B cell (primary cell): ENCODE results near the gene USO1. TPM values are rescaled to one million over a fixed set of nuclear protein-coding genes. Genes with fewer than 3 reads are reported as not detected.

Source experiments
- ATAC-seq: fragments of 200-7000 bp; cut with Tn5 transposase; one replicate; pipeline ENCODE4 v1.10.0; 2021; ENCODE audit warnings: low read depth, mild to moderate bottlenecking, moderate number of reproducible peaks, moderate library complexity
- CTCF ChIA-PET: fragments of 350-600 bp; sonication (Branson Sonifier 250); formaldehyde crosslinking; loops from one replicate; lab custom pipeline; 2021; ENCODE audit warnings: antibody characterized with exemption, inconsistent platforms; lab: Charles Lee
- POLR2A ChIA-PET: fragments of 350-600 bp; sonication (Branson Sonifier 250); formaldehyde crosslinking; loops from one replicate; lab custom pipeline; 2021; ENCODE audit warnings: antibody characterized with exemption; lab: Charles Lee
- DNase-seq: peaks from one replicate; pipeline ENCODE4 v3.0.0; 2013
- H2AFZ ChIP-seq: 2 replicates; pipeline ENCODE4 v1.6.1; 2012; ENCODE audit warnings: mild to moderate bottlenecking, low read depth, low read length; ENCODE audit not compliant: insufficient read depth, poor library complexity, severe bottlenecking
- H3K27ac ChIP-seq, 2 donors: 1 replicate in 1 of 2; 2 replicates in 1 of 2; pipeline ENCODE4 v1.5.1; 2012 to 2013; ENCODE audit warnings: low read length in 2 of 2, mild to moderate bottlenecking in 2 of 2, moderate library complexity in 1 of 2
- H3K27me3 ChIP-seq, 4 experiments: fragments of 200-600 bp in 1 of 4; sonication (generic) in 1 of 4; replicated peaks in 1 of 4; 1 replicate in 2 of 4; 2 replicates in 2 of 4; pipeline versions ENCODE4 v1.6.1 to v1.7.0; 2013 to 2016; ENCODE audit warnings: low read length in 3 of 4, mild to moderate bottlenecking in 2 of 4, mixed read lengths in 1 of 4, moderate library complexity in 1 of 4; ENCODE audit not compliant: insufficient read depth in 4 of 4, control insufficient read depth in 3 of 4; ENCODE audit errors: control extremely low read depth in 1 of 4
- H3K36me3 ChIP-seq, 2 experiments: replicated peaks in 1 of 2; 1 replicate in 1 of 2; 2 replicates in 1 of 2; pipeline versions ENCODE4 v1.6.1 to v1.7.1; 2013; ENCODE audit warnings: low read length in 1 of 2; ENCODE audit not compliant: insufficient read depth in 2 of 2, control insufficient read depth in 1 of 2; ENCODE audit errors: control extremely low read depth in 1 of 2, extremely low read depth in 1 of 2
- H3K4me1 ChIP-seq, 2 donors: fragments of 200-600 bp in 1 of 2; sonication (generic) in 1 of 2; 1 replicate in 1 of 2; 2 replicates in 1 of 2; pipeline versions ENCODE4 v1.5.1 to v1.6.1; 2013 to 2017; ENCODE audit warnings: low read length in 2 of 2; ENCODE audit not compliant: control insufficient read depth in 2 of 2, insufficient read depth in 2 of 2
- H3K4me2 ChIP-seq: replicated peaks from 2 replicates; pipeline ENCODE3; 2012; ENCODE audit warnings: mild to moderate bottlenecking, low read depth, low read length; ENCODE audit not compliant: poor library complexity, severe bottlenecking
- H3K4me3 ChIP-seq, 5 experiments: fragments of 200-600 bp in 1 of 5; sonication (generic) in 1 of 5; 1 replicate in 3 of 5; 2 replicates in 2 of 5; pipeline versions ENCODE4 v1.5.1 to v1.7.0; 2011 to 2016; ENCODE audit warnings: low read length in 4 of 5, mild to moderate bottlenecking in 4 of 5, low read depth in 2 of 5, control low read depth in 1 of 5, moderate library complexity in 1 of 5; ENCODE audit not compliant: insufficient read depth in 1 of 5; ENCODE audit errors: control extremely low read depth in 1 of 5, extremely low read depth in 1 of 5
- H3K79me2 ChIP-seq: fragments of 200-600 bp; sonication (generic); one replicate; pipeline ENCODE4 v1.6.0; 2016; ENCODE audit warnings: low read length; ENCODE audit not compliant: control insufficient read depth, insufficient read depth
- H3K9ac ChIP-seq: fragments of 200-600 bp; sonication (generic); 2 replicates; pipeline ENCODE4 v1.6.1; 2017; ENCODE audit warnings: mild to moderate bottlenecking, low read length, moderate library complexity
- H3K9me3 ChIP-seq, 3 donors: one replicate each; pipeline versions ENCODE4 v1.6.1 to v1.7.1; 2013; ENCODE audit warnings: low read length in 2 of 3; ENCODE audit not compliant: control insufficient read depth in 2 of 3, insufficient read depth in 1 of 3; ENCODE audit errors: control extremely low read depth in 1 of 3
- H4K20me1 ChIP-seq: 2 replicates; pipeline ENCODE4 v1.6.0; 2012; ENCODE audit warnings: mild to moderate bottlenecking, low read length; ENCODE audit not compliant: insufficient read depth, control insufficient read depth, poor library complexity, severe bottlenecking
- H3K27ac Mint-ChIP-seq: one replicate; pipeline ENCODE4 v1.8.0; 2021; ENCODE audit warnings: mixed read lengths
- H3K27me3 Mint-ChIP-seq: one replicate; pipeline ENCODE4 v1.8.0; 2021; ENCODE audit warnings: mixed read lengths
- H3K4me1 Mint-ChIP-seq: one replicate; pipeline ENCODE4 v1.8.0; 2021; ENCODE audit warnings: mixed read lengths
- H3K4me3 Mint-ChIP-seq: one replicate; pipeline ENCODE4 v1.8.0; 2021; ENCODE audit warnings: mixed read lengths
- H3K9me3 Mint-ChIP-seq: one replicate; pipeline ENCODE4 v1.8.0; 2022; ENCODE audit warnings: mixed read lengths; ENCODE audit not compliant: insufficient read depth
- EZH2 ChIP-seq: IDR thresholded peaks from 2 replicates; pipeline ENCODE4 v1.6.1; 2012; ENCODE audit warnings: borderline replicate concordance, low read depth, mild to moderate bottlenecking, moderate library complexity, low read length; ENCODE audit not compliant: insufficient read depth, poor library complexity, severe bottlenecking
- WGBS: methylation state at CpG from one replicate; pipeline ENCODE4 v1.1.5; 2013; ENCODE audit warnings: missing lambda C conversion rate; ENCODE audit not compliant: insufficient coverage; 5-methylcytosine and 5-hydroxymethylcytosine counted together
- intact Hi-C: fragments of 100-400 bp; cut with micrococcal nuclease; formaldehyde crosslinking; loops from one replicate; pipeline ENCODE4 v1.10.0; 2022
- polyA plus RNA-seq: library from polyadenylated mRNA; depleted of rRNA; stranded (reverse); fragments of >200 nt; gene quantifications from 2 replicates; pipeline ENCODE4 v1.2.3, GENCODE V29; 2012
- total RNA-seq, 2 donors: library from RNA; stranded (reverse); fragments of 120-200 nt in 1 of 2; gene quantifications; 1 replicate in 1 of 2; 2 replicates in 1 of 2; pipeline versions ENCODE4 v1.2.3 to v1.2.4, GENCODE V29; 2013 to 2022
- TF ChIP-seq, protein P1 (sequence below): fragments of 200-600 bp; IDR thresholded peaks from one replicate; pipeline ENCODE4 v1.8.0; 2022; ENCODE audit warnings: antibody characterized with exemption, mild to moderate bottlenecking

Gene USO1
- total and polyA plus RNA-seq, 2 donors (not counting 1 experiment from before 2014, with no cell fraction given), result 12.3 to 45.0 TPM

- Histone ChIP-seq H3K27ac (no peak overlapping the region), H2AFZ (no peak overlapping the region), H4K20me1 (peaks cover 14% of the 10 kb centered on the region), H3K4me3 (no peak overlapping the region), H3K4me2 (no peak overlapping the region), H3K9ac (no peak overlapping the region), H3K4me1 (no peaks in the 10 kb centered on the region), H3K27me3 (no peaks in the 10 kb centered on the region), H3K79me2 (peaks cover 78% of the 10 kb centered on the region), H3K9me3 (no peaks in the 10 kb centered on the region), H3K36me3 (peaks cover 0 to 3% of the 10 kb centered on the region in 2 experiments)
- Mint-ChIP-seq H3K4me1 (peaks cover 28% of the 10 kb centered on the region), H3K27ac (no peak overlapping the region), H3K9me3 (no peaks in the 10 kb centered on the region), H3K27me3 (no peaks in the 10 kb centered on the region), H3K4me3 (no peak overlapping the region)
- POLR2A ChIA-PET, result no interaction called here
- DNase-seq (no peak), ATAC-seq (no peak)
- CTCF ChIA-PET, result interaction anchor here (0.6 kb wide), 1 partner anchor 46 kb away, joined by 3 read pairs; no protein-coding TSS in a partner anchor
- intact Hi-C loops, result no loop called here
- TF ChIP-seq EZH2, result no peak
- TF ChIP-seq, protein P1, sequence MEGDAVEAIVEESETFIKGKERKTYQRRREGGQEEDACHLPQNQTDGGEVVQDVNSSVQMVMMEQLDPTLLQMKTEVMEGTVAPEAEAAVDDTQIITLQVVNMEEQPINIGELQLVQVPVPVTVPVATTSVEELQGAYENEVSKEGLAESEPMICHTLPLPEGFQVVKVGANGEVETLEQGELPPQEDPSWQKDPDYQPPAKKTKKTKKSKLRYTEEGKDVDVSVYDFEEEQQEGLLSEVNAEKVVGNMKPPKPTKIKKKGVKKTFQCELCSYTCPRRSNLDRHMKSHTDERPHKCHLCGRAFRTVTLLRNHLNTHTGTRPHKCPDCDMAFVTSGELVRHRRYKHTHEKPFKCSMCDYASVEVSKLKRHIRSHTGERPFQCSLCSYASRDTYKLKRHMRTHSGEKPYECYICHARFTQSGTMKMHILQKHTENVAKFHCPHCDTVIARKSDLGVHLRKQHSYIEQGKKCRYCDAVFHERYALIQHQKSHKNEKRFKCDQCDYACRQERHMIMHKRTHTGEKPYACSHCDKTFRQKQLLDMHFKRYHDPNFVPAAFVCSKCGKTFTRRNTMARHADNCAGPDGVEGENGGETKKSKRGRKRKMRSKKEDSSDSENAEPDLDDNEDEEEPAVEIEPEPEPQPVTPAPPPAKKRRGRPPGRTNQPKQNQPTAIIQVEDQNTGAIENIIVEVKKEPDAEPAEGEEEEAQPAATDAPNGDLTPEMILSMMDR, result no peak
- WGBS, result no CpG with 5 or more reads among the region's 2 CpGs
Observed at GRCh38 chr4:75735525-75735924, 11.1 kb downstream of the USO1 start.

DNA sequence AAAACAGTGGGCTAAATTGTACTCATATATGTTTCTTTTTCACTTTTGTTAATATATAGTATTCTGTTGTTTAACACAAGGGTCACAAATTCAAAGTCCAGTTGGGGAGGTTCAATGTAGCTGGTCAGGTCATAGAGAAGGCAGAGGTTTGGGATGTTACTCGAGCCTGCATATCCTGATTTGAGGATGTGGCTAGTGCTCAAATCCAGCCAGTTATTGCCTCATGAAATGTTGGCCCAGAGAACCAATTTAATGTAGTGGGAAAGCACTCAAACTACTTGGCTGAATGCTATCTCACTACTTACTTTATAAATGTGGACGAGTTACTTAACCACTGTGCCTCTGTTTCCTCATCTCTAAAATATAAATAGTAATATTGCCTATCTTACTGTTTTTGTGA is 12.5 kb downstream of the USO1 start:
- peaks cover 26% of the 10 kb centered on the region for H3K4me1 Mint-ChIP-seq
- ChIA-PET POLR2A (no interaction called here), CTCF (no interaction called here)
- DNase-seq (no peak), ATAC-seq (no peak)
- no peak overlapping the region for H3K4me2 ChIP-seq
- no peaks in the 10 kb centered on the region for H3K27me3 Mint-ChIP-seq
- H3K27ac Mint-ChIP-seq, result no peak overlapping the region
- no peak overlapping the region for H2AFZ ChIP-seq
- intact Hi-C loops, result no loop called here
- H3K9me3 ChIP-seq, result no peaks in the 10 kb centered on the region
- H3K27ac ChIP-seq, result no peak overlapping the region
- no peaks in the 10 kb centered on the region for H3K9me3 Mint-ChIP-seq
- H4K20me1 ChIP-seq, result peaks cover 14% of the 10 kb centered on the region
- no peak overlapping the region for H3K4me3 ChIP-seq
- H3K4me1 ChIP-seq, result no peaks in the 10 kb centered on the region
- H3K36me3 ChIP-seq, result peaks cover 0 to 3% of the 10 kb centered on the region in 2 experiments
- H3K9ac ChIP-seq, result no peak overlapping the region
- no peak overlapping the region for H3K4me3 Mint-ChIP-seq
- no peaks in the 10 kb centered on the region for H3K27me3 ChIP-seq
- peaks cover 71% of the 10 kb centered on the region for H3K79me2 ChIP-seq
- WGBS, result 100% methylated on average over 1 of the region's 2 CpGs
- TF ChIP-seq, protein P1, result no peak
- TF ChIP-seq EZH2, result no peak
